VCaP (cell line): Measurements from ENCODE around the gene TOP2B.

Experiments used
- H3K27ac ChIP-seq: fragments of 450-650 bp; 2 replicates; pipeline ENCODE4 v1.5.1; 2017
- TF ChIP-seq, protein P1 (sequence below): fragments of 450-650 bp; conservative IDR thresholded peaks from 2 replicates; pipeline ENCODE4 v1.5.1; 2017; ENCODE audit warnings: mild to moderate bottlenecking, moderate library complexity

TOP2B gene

DNA sequence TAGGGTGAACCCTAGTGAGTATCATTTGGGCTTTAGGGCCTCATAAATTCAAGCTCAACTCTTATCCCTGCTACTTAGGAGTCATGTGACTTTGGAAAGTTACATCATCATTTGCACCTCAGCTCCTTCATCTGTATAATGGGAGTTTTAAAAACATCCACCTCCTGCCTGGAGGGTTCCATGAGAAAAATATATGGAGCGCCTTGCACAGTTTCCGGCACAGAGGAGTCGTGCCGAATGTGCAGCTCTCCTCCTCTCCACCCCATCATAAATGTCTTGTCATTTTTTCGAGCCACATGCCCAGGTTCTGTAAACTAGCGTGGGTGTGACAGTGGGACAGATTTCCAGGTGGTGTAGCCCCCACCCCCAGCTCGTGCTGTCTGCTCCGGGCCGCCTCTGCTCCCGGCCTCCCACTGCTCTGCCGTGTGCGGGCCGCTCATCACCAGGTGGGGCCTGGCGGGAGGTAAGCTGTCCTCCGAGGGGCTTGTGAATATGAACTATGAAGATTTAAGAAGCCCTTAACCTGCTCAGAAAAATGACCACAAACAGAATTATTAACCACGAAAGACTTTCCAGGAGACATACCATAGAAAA, 90.4 kb downstream of the TOP2B start:
- TF ChIP-seq, protein P1, sequence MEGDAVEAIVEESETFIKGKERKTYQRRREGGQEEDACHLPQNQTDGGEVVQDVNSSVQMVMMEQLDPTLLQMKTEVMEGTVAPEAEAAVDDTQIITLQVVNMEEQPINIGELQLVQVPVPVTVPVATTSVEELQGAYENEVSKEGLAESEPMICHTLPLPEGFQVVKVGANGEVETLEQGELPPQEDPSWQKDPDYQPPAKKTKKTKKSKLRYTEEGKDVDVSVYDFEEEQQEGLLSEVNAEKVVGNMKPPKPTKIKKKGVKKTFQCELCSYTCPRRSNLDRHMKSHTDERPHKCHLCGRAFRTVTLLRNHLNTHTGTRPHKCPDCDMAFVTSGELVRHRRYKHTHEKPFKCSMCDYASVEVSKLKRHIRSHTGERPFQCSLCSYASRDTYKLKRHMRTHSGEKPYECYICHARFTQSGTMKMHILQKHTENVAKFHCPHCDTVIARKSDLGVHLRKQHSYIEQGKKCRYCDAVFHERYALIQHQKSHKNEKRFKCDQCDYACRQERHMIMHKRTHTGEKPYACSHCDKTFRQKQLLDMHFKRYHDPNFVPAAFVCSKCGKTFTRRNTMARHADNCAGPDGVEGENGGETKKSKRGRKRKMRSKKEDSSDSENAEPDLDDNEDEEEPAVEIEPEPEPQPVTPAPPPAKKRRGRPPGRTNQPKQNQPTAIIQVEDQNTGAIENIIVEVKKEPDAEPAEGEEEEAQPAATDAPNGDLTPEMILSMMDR = no peak
- H3K27ac ChIP-seq = no peak overlapping the region

DNA sequence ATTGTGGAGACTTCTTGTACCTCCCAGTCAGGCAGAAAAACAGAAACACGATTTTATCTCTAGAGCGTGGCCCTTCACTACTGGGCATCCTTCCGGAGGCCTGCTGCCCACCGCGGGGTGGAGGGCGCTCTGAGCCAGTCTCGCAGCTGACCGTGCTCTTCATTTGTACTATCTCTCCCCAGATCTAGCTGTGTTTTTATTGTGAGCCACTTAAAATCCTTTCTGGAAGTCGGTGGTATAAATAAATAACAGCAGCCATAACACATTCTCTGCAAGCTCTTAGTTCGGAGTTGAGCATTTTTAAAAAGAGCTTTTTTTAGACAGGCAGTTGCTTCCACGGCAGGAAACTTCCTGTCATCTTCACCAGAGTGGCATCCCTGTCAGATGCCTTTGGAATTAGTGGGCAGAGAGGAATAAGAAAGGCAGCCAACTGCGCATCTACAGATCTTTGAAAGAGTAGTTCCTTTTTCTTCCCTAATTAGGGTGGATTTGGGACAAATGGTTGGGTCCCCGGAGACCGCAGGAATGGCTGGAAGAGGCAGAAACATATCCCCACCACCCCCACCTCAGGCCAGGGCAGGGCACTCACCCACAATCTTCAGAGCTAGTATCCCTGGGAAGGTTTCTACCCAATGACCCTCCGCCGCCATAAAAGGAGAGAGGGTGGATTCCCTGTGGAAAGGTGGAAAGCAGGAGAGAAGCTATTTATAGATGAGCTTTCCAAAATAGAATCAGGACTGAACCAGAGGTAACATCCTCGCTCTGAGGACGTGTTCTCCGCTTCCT, 91.1 kb downstream of the TOP2B start:
- TF ChIP-seq, protein P1 = no peak
- no peak overlapping the region for H3K27ac ChIP-seq

DNA sequence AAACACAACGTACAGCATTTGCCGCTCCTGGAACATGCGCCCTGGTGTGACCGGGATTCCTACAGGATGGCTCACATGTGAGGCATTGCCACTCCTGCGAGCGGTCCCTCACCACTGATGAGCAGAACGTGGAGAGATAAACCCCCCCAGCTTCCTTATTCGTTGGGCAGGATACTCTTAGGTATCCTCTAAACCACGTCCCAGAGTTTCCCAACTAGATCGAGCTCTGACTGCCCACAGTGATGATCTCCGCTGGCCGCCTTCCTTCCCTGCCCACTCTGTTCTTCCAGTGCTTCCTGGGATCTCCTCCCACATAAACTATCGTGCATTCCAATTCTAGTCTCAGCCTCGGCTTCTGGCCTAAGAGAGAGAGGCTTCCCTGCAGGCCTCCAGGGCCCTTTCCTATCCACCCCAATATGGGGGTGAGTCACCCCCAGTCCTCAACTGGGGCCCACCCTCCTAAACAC, 91.8 kb downstream of the TOP2B start:
- TF ChIP-seq, protein P1 = no peak
- H3K27ac ChIP-seq = no peak overlapping the region

DNA sequence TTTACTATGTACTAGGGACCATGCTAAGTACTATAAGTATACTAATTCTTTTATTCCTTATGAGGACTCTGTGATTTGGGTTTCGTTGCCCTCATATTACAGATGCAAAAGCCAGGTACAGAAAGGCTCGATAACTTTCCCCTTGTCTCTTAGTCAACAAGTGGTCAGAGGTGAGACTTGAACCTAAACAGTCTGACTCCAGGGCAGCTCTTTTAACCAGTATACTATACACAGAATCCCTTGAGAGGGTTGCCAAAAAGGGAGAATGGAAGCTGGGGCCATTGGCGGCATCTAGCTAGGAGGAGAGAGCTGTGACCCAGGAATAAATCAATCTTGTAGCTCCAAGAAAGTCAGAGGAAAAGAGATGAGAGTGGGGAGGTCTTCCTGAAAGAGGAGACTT, 92.4 kb downstream of the TOP2B start:
- H3K27ac ChIP-seq = no peak overlapping the region
- TF ChIP-seq, protein P1 = no peak

DNA sequence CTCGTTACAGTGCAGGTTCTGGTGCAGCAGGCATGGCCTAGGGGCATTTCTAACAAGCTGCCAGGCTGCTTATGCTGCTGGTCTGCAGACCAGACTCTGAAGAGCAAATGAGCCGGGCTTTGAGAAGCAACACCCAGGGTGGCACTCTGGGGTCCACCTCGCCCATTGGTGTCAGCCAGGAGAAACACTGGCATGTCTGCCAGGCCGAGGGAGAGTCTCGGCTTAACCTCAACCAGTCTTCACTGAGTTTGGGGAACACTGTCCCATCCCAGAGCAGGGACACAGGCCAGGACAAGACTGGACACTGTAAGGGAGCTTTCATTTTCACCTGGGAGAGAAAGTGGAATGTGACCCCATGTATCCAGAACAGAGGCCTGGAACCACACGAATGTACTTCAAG, 93.4 kb downstream of the TOP2B start:
- H3K27ac ChIP-seq = no peak overlapping the region
- TF ChIP-seq, protein P1 = no peak

DNA sequence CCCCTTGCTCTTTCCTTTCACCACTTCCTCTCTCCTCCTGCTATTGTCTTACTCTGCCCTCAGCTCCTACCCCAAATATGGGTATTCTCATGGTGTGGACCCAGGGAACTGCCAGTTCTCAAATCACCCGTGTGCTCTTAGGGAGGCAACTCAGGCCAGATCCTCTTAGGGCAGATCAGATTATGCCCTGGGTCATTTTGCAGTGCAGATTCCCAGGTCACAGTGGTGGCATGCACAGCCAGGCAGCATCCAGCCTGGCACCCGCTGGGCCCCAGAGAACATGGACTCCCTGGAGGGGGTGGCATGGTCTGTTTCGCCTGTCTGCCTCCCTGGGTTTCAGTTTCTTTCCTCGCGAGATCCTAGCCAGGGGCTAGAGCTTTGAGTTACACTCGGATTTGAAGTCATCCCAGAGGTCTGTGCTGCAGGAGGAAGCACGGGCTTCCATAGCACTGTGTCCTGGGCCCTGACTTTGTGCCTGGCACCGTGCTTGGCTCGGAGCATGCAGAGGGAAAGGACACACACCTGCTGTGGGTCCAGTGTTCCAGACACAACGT, 96.1 kb downstream of the TOP2B start:
- H3K27ac ChIP-seq = no peak overlapping the region
- TF ChIP-seq, protein P1 = no peak

DNA sequence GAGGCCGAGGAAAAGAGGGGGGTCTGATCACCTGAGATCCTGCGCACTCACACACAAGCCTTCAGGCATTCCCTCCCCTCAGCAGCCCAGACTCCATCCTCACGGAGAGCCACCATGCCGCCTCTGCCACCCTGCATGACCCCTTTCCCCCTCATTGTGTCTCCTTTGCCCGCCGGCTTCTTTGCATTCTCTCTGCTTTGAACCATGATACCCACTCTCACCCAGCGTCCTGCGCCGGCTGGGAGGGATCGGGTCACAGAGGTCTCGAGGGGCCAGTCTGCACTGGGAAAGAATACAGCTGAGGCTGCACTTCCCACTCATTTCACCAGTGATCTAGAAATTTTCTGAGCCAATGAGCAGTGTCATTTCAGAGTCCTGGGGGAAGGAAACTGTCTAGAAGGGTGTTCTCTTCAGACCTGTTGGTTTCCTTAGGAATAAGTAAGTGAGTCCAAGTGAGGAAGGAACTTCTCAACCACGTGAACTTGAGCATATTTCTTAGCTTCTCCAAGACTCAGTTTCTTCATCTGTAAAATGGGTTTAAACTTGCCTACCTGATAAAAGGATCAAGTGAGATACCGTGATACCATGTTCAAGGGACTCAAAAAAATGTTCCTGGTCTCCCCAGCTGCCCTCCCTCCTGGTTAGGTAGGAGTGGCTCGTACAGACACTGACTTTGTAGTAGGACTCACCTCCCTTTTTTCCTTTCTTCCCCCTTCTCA, 96.7 kb downstream of the TOP2B start:
- TF ChIP-seq, protein P1 = no peak
- no peak overlapping the region for H3K27ac ChIP-seq
